K562 (cell line): ENCODE data around the gene ATRNL1. TPM values are rescaled to one million over a fixed set of nuclear protein-coding genes. Genes with fewer than 3 reads are reported as not detected.

Source experiments
- ATAC-seq: fragments of 200-7000 bp; cut with Tn5 transposase; 3 replicates; pipeline ENCODE4 v1.9.1; 2020; ENCODE audit warnings: moderate library complexity
- BruUV-seq: library from RNA; stranded (reverse); fragments of 400-500 nt; replicated peaks from 2 replicates; lab custom pipeline; 2021; lab: Mats Ljungman, UMichigan
- CTCF ChIA-PET: fragments of 300-600 bp; formaldehyde crosslinking; extraction: SDS; loops from one replicate; lab custom pipeline; 2021; ENCODE audit warnings: low intra/inter-chr PET ratio; lab: Yijun Ruan, JAX
- POLR2A ChIA-PET: fragments of 300-600, 350-650 bp; sonication (Branson Sonifier 250); formaldehyde crosslinking; extraction: SDS; loops from one replicate; lab custom pipeline; 2021; ENCODE audit warnings: antibody characterized with exemption, inconsistent platforms; lab: Yijun Ruan, JAX
- DNase-seq, 4 experiments: peaks; one replicate each; pipeline versions ENCODE4 v3.0.0 to v3.0.0-alpha.2; 2011 to 2018; ENCODE audit warnings: low spot score in 3 of 4, mixed read lengths in 3 of 4; ENCODE audit errors: extremely low read depth in 1 of 4
- FAIRE-seq: peaks from 2 replicates; lab custom pipeline; 2011; peaks lifted over from hg19 to GRCh38; lab: Jason Lieb, UNC
- H2AFZ ChIP-seq: 2 replicates; pipeline ENCODE4 v1.6.0; 2011; ENCODE audit warnings: low read depth, low read length, control low read depth, inconsistent platforms
- H3K27ac ChIP-seq: fragments of 200-600 bp; 3 replicates; pipeline ENCODE4 v1.8.0; 2011; ENCODE audit warnings: low read depth, mild to moderate bottlenecking, control low read depth, inconsistent platforms, low read length, moderate library complexity, mixed read lengths; ENCODE audit errors: extremely low read depth
- H3K27me3 ChIP-seq, 2 experiments: fragments of 300-600 bp in 1 of 2; 2 replicates in 1 of 2; 3 replicates in 1 of 2; pipeline versions ENCODE4 v1.6.0 to v1.8.0; 2011; ENCODE audit warnings: inconsistent platforms in 2 of 2, low read length in 2 of 2, mild to moderate bottlenecking in 1 of 2, mixed read lengths in 1 of 2, moderate library complexity in 1 of 2; ENCODE audit not compliant: control insufficient read depth in 2 of 2, insufficient read depth in 2 of 2
- H3K36me3 ChIP-seq: fragments of 300-600 bp; 3 replicates; pipeline ENCODE4 v1.8.0; 2011; ENCODE audit warnings: mild to moderate bottlenecking, low read length, inconsistent platforms; ENCODE audit not compliant: control insufficient read depth, insufficient read depth
- H3K4me1 ChIP-seq, 2 experiments: fragments of 200-600 bp in 1 of 2; replicated peaks in 1 of 2; 2 replicates in 1 of 2; 3 replicates in 1 of 2; pipeline versions ENCODE4 v1.5.1 to v1.8.0; 2011; ENCODE audit warnings: inconsistent platforms in 2 of 2, low read length in 2 of 2, mild to moderate bottlenecking in 1 of 2, mixed read lengths in 1 of 2, moderate library complexity in 1 of 2; ENCODE audit not compliant: control insufficient read depth in 2 of 2, insufficient read depth in 2 of 2
- H3K4me2 ChIP-seq: 2 replicates; pipeline ENCODE4 v1.6.1; 2011; ENCODE audit warnings: low read length, control low read depth, inconsistent platforms, mixed read lengths; ENCODE audit not compliant: insufficient read depth
- H3K4me3 ChIP-seq: fragments of 200-600 bp; sonication (generic), shearing (Covaris generic); 2 replicates; pipeline ENCODE4 v1.5.1; 2016; ENCODE audit warnings: control low read depth, inconsistent platforms
- H3K79me2 ChIP-seq: fragments of 200-600 bp; 3 replicates; pipeline ENCODE4 v1.8.0; 2011; ENCODE audit warnings: low read length, inconsistent platforms; ENCODE audit not compliant: control insufficient read depth, insufficient read depth
- H3K9ac ChIP-seq, 2 experiments: 2 replicates each; pipeline versions ENCODE4 v1.6.0 to v1.6.1; 2011; ENCODE audit warnings: low read depth in 2 of 2, low read length in 2 of 2, control low read depth in 1 of 2, inconsistent platforms in 1 of 2, mild to moderate bottlenecking in 1 of 2, mixed read lengths in 1 of 2; ENCODE audit not compliant: insufficient read depth in 1 of 2
- H3K9me1 ChIP-seq: one replicate; pipeline ENCODE4 v1.6.0; 2011; ENCODE audit warnings: inconsistent platforms, mild to moderate bottlenecking, low read length, moderate library complexity; ENCODE audit not compliant: control insufficient read depth, insufficient read depth
- H3K9me3 ChIP-seq: replicated peaks from 2 replicates; pipeline ENCODE4 v1.5.1; 2011; ENCODE audit warnings: low read depth, low read length, inconsistent platforms; ENCODE audit not compliant: control insufficient read depth, insufficient read depth
- H4K20me1 ChIP-seq: replicated peaks from 2 replicates; pipeline ENCODE4 v1.6.1; 2011; ENCODE audit warnings: low read length, inconsistent platforms, mixed read lengths; ENCODE audit not compliant: control insufficient read depth, insufficient read depth
- ATF6 ChIP-seq: sonication (generic); formaldehyde crosslinking; IDR thresholded peaks from 2 replicates; pipeline ENCODE4 v1.4.0; 2020; ENCODE audit warnings: mild to moderate bottlenecking, missing genetic modification reagents
- CC2D1A ChIP-seq: fragments of 450-650 bp; IDR thresholded peaks from 2 replicates; pipeline ENCODE4 v1.6.1; 2017; ENCODE audit warnings: mild to moderate bottlenecking
- E2F4 ChIP-seq: sonication (generic); formaldehyde crosslinking; IDR thresholded peaks from 2 replicates; pipeline ENCODE4 v1.8.0; 2022; ENCODE audit warnings: mild to moderate bottlenecking, low read depth, missing genetic modification reagents
- EGR1 ChIP-seq: fragments of 450-650 bp; conservative IDR thresholded peaks from 2 replicates; pipeline ENCODE4 v1.6.1; 2017; ENCODE audit warnings: mild to moderate bottlenecking
- ETV5 ChIP-seq: sonication (generic); formaldehyde crosslinking; IDR thresholded peaks from 2 replicates; pipeline ENCODE4 v1.4.0; 2020; ENCODE audit warnings: low read depth, mild to moderate bottlenecking, missing genetic modification reagents
- MYC ChIP-seq, 2 experiments: fragments of 250-450 bp in 1 of 2; sonication (Bioruptor Pico) in 1 of 2; IDR thresholded peaks; 2 replicates each; pipeline versions ENCODE4 v1.5.1 to v1.6.1; 2012 to 2021; ENCODE audit warnings: low read depth in 2 of 2, borderline replicate concordance in 1 of 2, improper control_type of control experiment in 1 of 2, low read length in 1 of 2, mild to moderate bottlenecking in 1 of 2, moderate library complexity in 1 of 2
- TCF7L2 ChIP-seq: fragments of 150-350 bp; IDR thresholded peaks from 2 replicates; pipeline ENCODE4 v1.6.1; 2016; ENCODE audit warnings: low read depth, mild to moderate bottlenecking, low read length, moderate library complexity
- ZNF212 ChIP-seq: fragments of 450-650 bp; formaldehyde crosslinking; IDR thresholded peaks from 2 replicates; pipeline ENCODE4 v1.4.0; 2020; ENCODE audit warnings: mild to moderate bottlenecking
- ZNF449 ChIP-seq: fragments of 250-450 bp; sonication (Bioruptor Pico); IDR thresholded peaks from 2 replicates; pipeline ENCODE4 v1.8.0; 2022; ENCODE audit warnings: moderate library complexity, mild to moderate bottlenecking, inconsistent platforms
- ZNF764 ChIP-seq: fragments of 250-450 bp; sonication (Bioruptor Pico); IDR thresholded peaks from 2 replicates; pipeline ENCODE4 v1.4.0; 2020; ENCODE audit warnings: low read depth, mild to moderate bottlenecking, moderate library complexity
- WGBS: fragments of 100-300 bp; shearing (Covaris generic); methylation state at CpG from one replicate; pipeline ENCODE4 v1.1.6; 2016; ENCODE audit warnings: low coverage, mixed read lengths; ENCODE audit not compliant: insufficient coverage; ENCODE audit errors: missing lambda C conversion rate; 5-methylcytosine and 5-hydroxymethylcytosine counted together
- in situ Hi-C: fragments of 300-500 bp; cut with MboI; formaldehyde crosslinking; loops from 4 replicates; pipeline ENCODE4 v1.15.0; 2018; ENCODE audit warnings: inconsistent platforms, mixed read lengths
- intact Hi-C: fragments of 100-400 bp; cut with micrococcal nuclease; formaldehyde crosslinking; loops from 2 replicates; pipeline ENCODE4 v1.14.2; 2022
- polyA plus RNA-seq, 8 experiments: library from polyadenylated mRNA; depleted of rRNA in 4 of 8; stranded (reverse) in 5 of 8; unstranded in 3 of 8; fragments of >200 nt; fragmentation: Nextera tagmentation in 2 of 8; fragmentation: Illumina TruSeq in 1 of 8; extraction: Ambion mirVana in 2 of 8; extraction: Trizol in 1 of 8; gene quantifications; 2 replicates each; pipeline versions ENCODE4 v1.2.1 to v1.2.3, GENCODE V29; 2011 to 2014; ENCODE audit warnings: inconsistent platforms in 1 of 8, missing spikeins in 1 of 8
- total RNA-seq, 7 experiments: library from RNA; depleted of rRNA in 6 of 7; stranded (reverse); fragments of >200 nt in 6 of 7; fragmentation: Illumina TruSeq in 2 of 7; extraction: Trizol in 2 of 7; gene quantifications; 2 replicates each; pipeline versions ENCODE4 v1.2.1 to v1.2.3, GENCODE V29; 2011 to 2021; ENCODE audit warnings: low replicate concordance in 1 of 7
- TF ChIP-seq, protein P1 (sequence below): fragments of 250-450 bp; sonication (Bioruptor Pico); IDR thresholded peaks from 2 replicates; pipeline ENCODE4 v1.4.0; 2020; ENCODE audit warnings: mild to moderate bottlenecking, moderate library complexity
- TF ChIP-seq, protein P2 (sequence below): fragments of 250-450 bp; sonication (Bioruptor Pico); IDR thresholded peaks from 2 replicates; pipeline ENCODE4 v1.8.0; 2021; ENCODE audit warnings: moderate library complexity, mild to moderate bottlenecking, inconsistent platforms

The ATRNL1 gene
- total and polyA plus RNA-seq, 9 of the 15 experiments (the other 6 are each of a cell fraction or from before 2014, with no cell fraction given): 0.18 TPM; not detected in 8

DNA sequence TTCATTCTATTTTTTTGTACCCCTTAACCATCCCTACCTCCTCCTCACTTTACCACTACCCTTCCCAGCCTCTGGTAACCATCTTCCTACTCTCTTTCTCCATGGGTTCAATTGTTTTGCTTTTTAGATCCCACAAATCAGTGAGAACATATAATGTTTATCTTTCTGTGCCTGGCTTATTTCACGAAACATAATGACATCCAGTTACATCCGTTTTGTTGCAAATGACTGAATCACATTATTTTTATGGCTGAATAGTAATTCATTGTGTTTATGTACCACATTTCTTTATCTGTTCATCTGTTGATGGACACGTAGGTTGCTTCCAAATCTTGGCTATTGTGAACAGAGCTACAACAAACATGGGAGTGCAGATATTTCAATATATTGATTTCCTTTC is 24.1 kb downstream of the ATRNL1 start:
- Histone ChIP-seq H3K4me1 (no peaks in the 10 kb centered on the region), H3K27me3 (no peaks in the 10 kb centered on the region), H3K9me3 (no peaks in the 10 kb centered on the region), H3K79me2 (no peaks in the 10 kb centered on the region), H3K9me1 (no peaks in the 10 kb centered on the region), H3K4me3 (no peak overlapping the region), H2AFZ (no peak overlapping the region), H3K4me2 (no peak overlapping the region), H3K36me3 (no peaks in the 10 kb centered on the region), H3K9ac (no peak overlapping the region), H3K27ac (no peak overlapping the region), H4K20me1 (no peaks in the 10 kb centered on the region)
- no peak for ATAC-seq
- in situ Hi-C loops (loop anchor here (25.0 kb wide), 1 partner anchor 230 kb away; no protein-coding TSS in a partner anchor), intact Hi-C loops (no loop called here)
- TF ChIP-seq EGR1: no peak
- TF ChIP-seq, protein P1, sequence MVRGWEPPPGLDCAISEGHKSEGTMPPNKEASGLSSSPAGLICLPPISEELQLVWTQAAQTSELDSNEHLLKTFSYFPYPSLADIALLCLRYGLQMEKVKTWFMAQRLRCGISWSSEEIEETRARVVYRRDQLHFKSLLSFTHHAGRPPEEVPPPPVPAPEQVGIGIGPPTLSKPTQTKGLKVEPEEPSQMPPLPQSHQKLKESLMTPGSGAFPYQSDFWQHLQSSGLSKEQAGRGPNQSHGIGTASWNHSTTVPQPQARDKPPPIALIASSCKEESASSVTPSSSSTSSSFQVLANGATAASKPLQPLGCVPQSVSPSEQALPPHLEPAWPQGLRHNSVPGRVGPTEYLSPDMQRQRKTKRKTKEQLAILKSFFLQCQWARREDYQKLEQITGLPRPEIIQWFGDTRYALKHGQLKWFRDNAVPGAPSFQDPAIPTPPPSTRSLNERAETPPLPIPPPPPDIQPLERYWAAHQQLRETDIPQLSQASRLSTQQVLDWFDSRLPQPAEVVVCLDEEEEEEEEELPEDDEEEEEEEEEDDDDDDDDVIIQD (CRISPR knock-in tag): no peak
- TF ChIP-seq ZNF212 (CRISPR knock-in tag): no peak
- no peak for TF ChIP-seq ETV5
- TF ChIP-seq E2F4 (CRISPR knock-in tag): no peak
- no peak for TF ChIP-seq ZNF449 (CRISPR knock-in tag)
- no peak for TF ChIP-seq MYC (IDR thresholded peaks at IDR 0.05; ENCODE audit: low read depth, low read length)
- no peak for TF ChIP-seq MYC (CRISPR knock-in tag; IDR thresholded peaks at IDR 0.05; ENCODE audit: borderline replicate concordance, low read depth)
- no peak for TF ChIP-seq ATF6
- TF ChIP-seq, protein P2, sequence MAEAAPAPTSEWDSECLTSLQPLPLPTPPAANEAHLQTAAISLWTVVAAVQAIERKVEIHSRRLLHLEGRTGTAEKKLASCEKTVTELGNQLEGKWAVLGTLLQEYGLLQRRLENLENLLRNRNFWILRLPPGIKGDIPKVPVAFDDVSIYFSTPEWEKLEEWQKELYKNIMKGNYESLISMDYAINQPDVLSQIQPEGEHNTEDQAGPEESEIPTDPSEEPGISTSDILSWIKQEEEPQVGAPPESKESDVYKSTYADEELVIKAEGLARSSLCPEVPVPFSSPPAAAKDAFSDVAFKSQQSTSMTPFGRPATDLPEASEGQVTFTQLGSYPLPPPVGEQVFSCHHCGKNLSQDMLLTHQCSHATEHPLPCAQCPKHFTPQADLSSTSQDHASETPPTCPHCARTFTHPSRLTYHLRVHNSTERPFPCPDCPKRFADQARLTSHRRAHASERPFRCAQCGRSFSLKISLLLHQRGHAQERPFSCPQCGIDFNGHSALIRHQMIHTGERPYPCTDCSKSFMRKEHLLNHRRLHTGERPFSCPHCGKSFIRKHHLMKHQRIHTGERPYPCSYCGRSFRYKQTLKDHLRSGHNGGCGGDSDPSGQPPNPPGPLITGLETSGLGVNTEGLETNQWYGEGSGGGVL (CRISPR knock-in tag): no peak
- no peak for TF ChIP-seq ZNF764
- TF ChIP-seq CC2D1A: no peak
- TF ChIP-seq TCF7L2: no peak
- no peak for DNase-seq
- POLR2A ChIA-PET: no interaction called here
- 0% methylated on average over 3 of the region's 3 CpGs for WGBS
- FAIRE-seq: no peak
- BruUV-seq: no TSS peak
- CTCF ChIA-PET: no interaction called here
